Calu3 (cell line): Measurements from ENCODE around the gene ZNF76. TPM values are rescaled to one million over a fixed set of nuclear protein-coding genes. Genes with fewer than 3 reads are reported as not detected.

Source experiments
- BruUV-seq: library from RNA; stranded (reverse); fragments of 400-500 nt; replicated peaks from 2 replicates; lab custom pipeline; 2021; lab: Mats Ljungman, UMichigan
- CTCF ChIA-PET: fragments of 300-600 bp; sonication (Branson Sonifier 250); formaldehyde crosslinking; loops from one replicate; lab custom pipeline; 2022; ENCODE audit warnings: antibody characterized with exemption; lab: Charles Lee
- DNase-seq: peaks from one replicate; pipeline ENCODE4 v3.0.0; 2022
- H3K27ac Mint-ChIP-seq: one replicate; pipeline ENCODE4 v1.8.0; 2022; ENCODE audit warnings: mixed read lengths; ENCODE audit not compliant: unreplicated experiment
- H3K27me3 Mint-ChIP-seq: one replicate; pipeline ENCODE4 v1.8.0; 2022; ENCODE audit warnings: mixed read lengths; ENCODE audit not compliant: unreplicated experiment
- H3K36me3 Mint-ChIP-seq: one replicate; pipeline ENCODE4 v1.8.0; 2022; ENCODE audit warnings: mild to moderate bottlenecking, moderate library complexity, mixed read lengths; ENCODE audit not compliant: insufficient read depth, unreplicated experiment
- H3K4me1 Mint-ChIP-seq: one replicate; pipeline ENCODE4 v1.8.0; 2022; ENCODE audit warnings: mild to moderate bottlenecking, low read depth, mixed read lengths; ENCODE audit not compliant: unreplicated experiment
- H3K4me3 Mint-ChIP-seq: one replicate; pipeline ENCODE4 v1.8.0; 2022; ENCODE audit warnings: mild to moderate bottlenecking, low read depth, moderate library complexity, mixed read lengths; ENCODE audit not compliant: unreplicated experiment
- H3K9me3 Mint-ChIP-seq: one replicate; pipeline ENCODE4 v1.8.0; 2022; ENCODE audit warnings: low read depth, mixed read lengths; ENCODE audit not compliant: unreplicated experiment
- CTCF ChIP-seq: fragments of 200-600 bp; IDR thresholded peaks from one replicate; pipeline ENCODE4 v1.8.0; 2022; ENCODE audit warnings: antibody characterized with exemption; ENCODE audit not compliant: unreplicated experiment
- intact Hi-C: fragments of 100-400 bp; cut with micrococcal nuclease; formaldehyde crosslinking; loops from one replicate; pipeline ENCODE4 v1.10.0; 2022; ENCODE audit not compliant: unreplicated experiment
- total RNA-seq: library from RNA; stranded (reverse); gene quantifications from 2 replicates; pipeline ENCODE4 v1.2.3, GENCODE V29; 2022

Gene ZNF76
- total RNA-seq, 1 experiment from 2014 or later = 60.0 TPM

- TSS peak; percentile 65 for BruUV-seq
- no peak for TF ChIP-seq CTCF
- peaks cover 13% of the 10 kb centered on the region for H3K27me3 Mint-ChIP-seq
- H3K36me3 Mint-ChIP-seq = peaks cover 22% of the 10 kb centered on the region
- peak overlapping the region; percentile 83 for H3K4me3 Mint-ChIP-seq
- peak; percentile 10 for DNase-seq
- H3K4me1 Mint-ChIP-seq = peaks cover 17% of the 10 kb centered on the region
- CTCF ChIA-PET = interaction anchor here (0.6 to 3.3 kb wide), 10 partner anchors 11 to 1581 kb away, joined by 3 to 61 read pairs (median 6); no protein-coding TSS in a partner anchor
- peak overlapping the region; percentile 82 for H3K27ac Mint-ChIP-seq
- no peaks in the 10 kb centered on the region for H3K9me3 Mint-ChIP-seq
- intact Hi-C loops = loop anchor here (5.0 kb wide), 2 partner anchors 46 to 124 kb away; partner anchors contain the start of genes DEF6 and RPL10A
Measured at GRCh38 chr6:35343092-35343834, 83.7 kb downstream of the ZNF76 start.

- Mint-ChIP-seq H3K4me3 (peak overlapping the region; percentile 83), H3K27me3 (peaks cover 8% of the 10 kb centered on the region)
- intact Hi-C loops = loop anchor here (5.0 kb wide), 2 partner anchors 47 to 123 kb away; partner anchors contain the start of genes DEF6 and RPL10A
Measured at GRCh38 chr6:35343835-35344550, 84.5 kb downstream of the ZNF76 start.

More at GRCh38 chr6:35343835-35344550, 84.5 kb downstream of the ZNF76 start:
- H3K36me3 Mint-ChIP-seq = peaks cover 23% of the 10 kb centered on the region
- CTCF ChIA-PET = interaction anchor here (0.9 to 3.3 kb wide), 6 partner anchors 12 to 1582 kb away, joined by 3 to 61 read pairs (median 6); no protein-coding TSS in a partner anchor
- peaks cover 17% of the 10 kb centered on the region for H3K4me1 Mint-ChIP-seq
- no peak overlapping the region for H3K27ac Mint-ChIP-seq
- no peaks in the 10 kb centered on the region for H3K9me3 Mint-ChIP-seq
- BruUV-seq = no TSS peak
- no peak for DNase-seq
- TF ChIP-seq CTCF = no peak

Other genes starting within 250 kb of the ZNF76 start
- not detected in 2 replicates for gene TCP11, start 118.4 kb upstream of the ZNF76 start, total RNA-seq
- 0.44 and 0.47 TPM in 2 replicates for gene SCUBE3, start 45.8 kb upstream of the ZNF76 start, total RNA-seq
- 15.4 and 18.5 TPM in 2 replicates for gene DEF6, start 38.1 kb downstream of the ZNF76 start, total RNA-seq
- 26.2 and 26.8 TPM in 2 replicates for gene PPARD, start 82.8 kb downstream of the ZNF76 start, total RNA-seq
- gene FANCE, start 192.6 kb downstream of the ZNF76 start, total RNA-seq = 10.4 and 10.9 TPM in 2 replicates
- 789 and 828 TPM in 2 replicates for gene RPL10A, start 208.7 kb downstream of the ZNF76 start, total RNA-seq
- gene TEAD3, start 237.3 kb downstream of the ZNF76 start, total RNA-seq = 27.3 and 28.3 TPM in 2 replicates